ENCODE data around the gene TJAP1.

TJAP1 gene

DNA sequence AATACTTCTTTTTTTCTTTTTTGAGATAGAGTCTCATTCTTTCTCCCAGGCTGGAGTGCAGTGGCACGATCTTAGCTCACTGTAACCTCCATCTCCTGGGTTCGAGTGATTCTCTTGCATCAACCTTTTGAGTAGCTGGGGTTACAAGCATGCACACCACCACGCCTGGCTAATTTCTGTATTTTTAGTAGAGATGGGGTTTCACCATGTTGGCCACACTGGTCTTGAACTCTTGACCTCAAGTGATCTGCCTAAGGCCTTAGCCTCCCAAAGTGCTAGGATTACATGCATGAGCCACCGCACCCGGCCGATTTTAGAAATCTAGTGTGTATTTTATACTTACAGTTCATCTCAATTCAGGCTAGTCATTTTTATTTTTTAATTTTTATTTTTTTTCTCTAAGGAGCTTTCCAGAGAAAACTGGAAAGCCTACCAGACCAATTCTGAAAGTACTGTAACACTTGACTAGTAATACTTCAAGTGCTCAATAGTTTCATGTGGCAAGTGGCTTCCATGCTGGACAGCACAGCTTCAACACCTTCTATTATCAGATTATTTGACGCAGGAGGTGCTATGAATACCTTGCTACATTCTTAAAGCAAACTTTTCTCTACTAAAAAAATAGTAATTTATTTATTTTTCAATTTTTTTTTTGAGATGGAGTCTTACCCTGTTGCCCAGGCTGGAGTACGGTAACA is 64.6 kb downstream of the TJAP1 start:
- no peak for DNase-seq

DNA sequence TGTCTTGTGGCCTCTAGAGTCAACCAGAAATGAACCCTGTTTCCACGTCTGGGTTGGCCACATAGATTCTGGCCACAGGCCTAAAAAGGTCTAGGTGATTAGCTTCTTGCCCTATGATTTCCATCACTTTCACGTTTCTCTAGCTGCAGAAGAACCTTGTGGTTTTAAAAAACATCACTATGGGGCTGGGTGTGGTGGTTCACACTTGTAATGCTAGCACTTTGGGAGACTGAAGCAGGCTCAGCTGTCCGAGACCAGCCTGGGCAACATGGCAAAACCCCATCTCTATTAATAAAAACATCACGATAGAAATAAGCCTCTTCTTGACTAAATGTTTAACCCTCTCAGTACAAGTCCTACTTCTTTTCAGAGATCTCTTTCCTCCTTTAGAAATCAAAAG is 67.1 kb downstream of the TJAP1 start:
- DNase-seq = peak in 1 of 2 donors; percentile 6

DNA sequence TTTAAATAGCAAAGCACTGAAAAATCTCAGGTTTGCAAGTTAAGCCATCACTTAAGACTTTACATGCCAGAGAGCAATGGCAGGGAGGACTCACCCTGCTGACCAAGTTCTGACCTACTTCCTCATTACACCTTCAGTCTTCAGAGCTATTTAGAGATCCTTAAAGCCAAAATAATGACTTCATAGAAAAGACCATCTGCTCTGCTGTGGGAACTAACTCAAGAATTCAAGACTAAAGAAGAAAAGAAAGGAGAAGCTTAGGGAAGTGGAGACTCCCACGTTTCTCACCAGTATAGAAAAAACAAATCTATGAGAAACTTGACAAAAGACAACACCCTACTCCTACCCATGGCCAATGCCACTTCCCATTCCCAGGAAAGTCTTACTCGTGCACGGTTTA is 69.9 kb downstream of the TJAP1 start:
- no peak for DNase-seq
